PC-9 (cell line): ENCODE measurements around the gene MAPT. TPM values are rescaled to one million over a fixed set of nuclear protein-coding genes. Genes with fewer than 3 reads are reported as not detected.
"Not testable (repeated sequence)": the region's sequence is repeated elsewhere in the genome, so short reads cannot be mapped to it uniquely, and the experiment has no call there.

Experiments
- BruUV-seq: library from RNA; stranded (reverse); fragments of 400-500 nt; replicated peaks from 2 replicates; lab custom pipeline; 2021; lab: Mats Ljungman, UMichigan
- CTCF ChIA-PET: fragments of 300-600 bp; sonication (Branson Sonifier 250); formaldehyde crosslinking; loops from one replicate; lab custom pipeline; 2022; ENCODE audit warnings: antibody characterized with exemption; lab: Charles Lee
- POLR2A ChIA-PET: fragments of 300-600 bp; sonication (Branson Sonifier 250); formaldehyde crosslinking; loops from one replicate; lab custom pipeline; 2022; ENCODE audit warnings: antibody characterized with exemption; ENCODE audit not compliant: unreplicated experiment; lab: Charles Lee
- DNase-seq, 2 experiments: peaks; one replicate each; pipeline versions ENCODE4 v3.0.0 to v3.0.0-alpha.2; 2015 to 2022; ENCODE audit warnings: mixed read lengths in 1 of 2
- H2AFZ ChIP-seq: fragments of 200-600 bp; sonication (generic); 2 replicates; pipeline ENCODE4 v1.8.1; 2017; ENCODE audit warnings: antibody characterized with exemption
- H3F3A ChIP-seq: fragments of 200-600 bp; sonication (generic); 2 replicates; pipeline ENCODE4 v1.8.1; 2017; ENCODE audit warnings: antibody characterized with exemption, mild to moderate bottlenecking, low read depth; ENCODE audit not compliant: insufficient read depth
- H3K27ac ChIP-seq: fragments of 200-600 bp; sonication (generic); 2 replicates; pipeline ENCODE4 v1.6.1; 2016; ENCODE audit warnings: mixed run types
- H3K27me3 ChIP-seq: fragments of 200-600 bp; sonication (generic); 2 replicates; pipeline ENCODE4 v1.6.1; 2016; ENCODE audit warnings: low read depth, mixed run types; ENCODE audit not compliant: insufficient read depth
- H3K36me3 ChIP-seq: fragments of 200-600 bp; sonication (generic); 2 replicates; pipeline ENCODE4 v1.6.1; 2016; ENCODE audit warnings: low read depth, mixed run types
- H3K4me1 ChIP-seq: fragments of 200-600 bp; sonication (generic); replicated peaks from 2 replicates; pipeline ENCODE4 v1.6.1; 2016; ENCODE audit warnings: mixed run types; ENCODE audit not compliant: insufficient read depth
- H3K4me2 ChIP-seq: fragments of 200-600 bp; sonication (generic); 2 replicates; pipeline ENCODE4 v1.6.1; 2017; ENCODE audit warnings: mixed run types
- H3K4me3 ChIP-seq: fragments of 200-600 bp; sonication (generic); 2 replicates; pipeline ENCODE4 v1.6.1; 2016; ENCODE audit warnings: mixed run types
- H3K79me2 ChIP-seq: fragments of 200-600 bp; sonication (generic); 2 replicates; pipeline ENCODE4 v1.6.1; 2017; ENCODE audit warnings: low read depth, mixed run types
- H3K9me2 ChIP-seq: fragments of 200-600 bp; sonication (generic); 2 replicates; pipeline ENCODE4 v1.8.1; 2017; ENCODE audit warnings: mild to moderate bottlenecking; ENCODE audit not compliant: insufficient read depth
- H3K9me3 ChIP-seq: fragments of 200-600 bp; sonication (generic); 2 replicates; pipeline ENCODE4 v1.8.1; 2016; ENCODE audit warnings: low read depth; ENCODE audit not compliant: insufficient read depth
- H4K20me1 ChIP-seq: fragments of 200-600 bp; sonication (generic); 2 replicates; pipeline ENCODE4 v1.8.1; 2017; ENCODE audit not compliant: insufficient read depth
- EZH2 ChIP-seq: fragments of 200-600 bp; sonication (generic); IDR thresholded peaks from 2 replicates; pipeline ENCODE4 v1.8.0; 2017; ENCODE audit warnings: antibody characterized with exemption, low read depth
- intact Hi-C: fragments of 100-400 bp; cut with micrococcal nuclease; formaldehyde crosslinking; loops from one replicate; pipeline ENCODE4 v1.10.0; 2022; ENCODE audit not compliant: unreplicated experiment
- total RNA-seq: library from RNA; stranded (reverse); gene quantifications from 2 replicates; pipeline ENCODE4 v1.2.3, GENCODE V29; 2021
- TF ChIP-seq, protein P1 (sequence below): fragments of 200-600 bp; sonication (generic); conservative IDR thresholded peaks from 2 replicates; pipeline ENCODE4 v1.6.1; 2017; ENCODE audit warnings: mixed run types, antibody characterized with exemption, mild to moderate bottlenecking, moderate library complexity

The MAPT gene
- total RNA-seq, 1 experiment from 2014 or later: 0.85 TPM

DNA sequence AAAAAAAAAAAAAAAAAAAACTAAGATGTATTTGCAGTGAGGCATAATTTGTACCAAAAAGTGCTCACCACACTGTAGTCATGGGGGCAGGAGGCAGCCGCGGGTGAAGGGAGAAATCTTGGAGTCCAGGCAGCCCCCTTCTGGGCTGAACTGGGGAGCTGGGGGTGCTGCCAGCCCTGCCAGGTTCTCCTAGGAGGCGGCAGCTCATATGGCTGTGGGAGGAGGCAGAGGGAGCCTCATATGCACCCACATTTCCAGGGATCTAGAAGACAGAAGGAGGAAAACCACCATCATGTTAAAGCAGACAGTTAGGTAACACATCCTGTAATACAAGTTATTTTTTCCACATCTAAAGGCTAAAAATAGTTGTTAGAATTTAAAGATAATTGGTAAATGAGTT lies 16.3 kb downstream of the MAPT start:
- Histone ChIP-seq H3K9me2 (no peaks in the 10 kb centered on the region), H3K27ac (no peak overlapping the region), H4K20me1 (no peaks in the 10 kb centered on the region), H3K4me2 (no peak overlapping the region), H3K36me3 (no peaks in the 10 kb centered on the region), H3K4me3 (no peak overlapping the region), H2AFZ (no peak overlapping the region), H3K79me2 (no peaks in the 10 kb centered on the region), H3K4me1 (no peaks in the 10 kb centered on the region), H3F3A (no peaks in the 10 kb centered on the region), H3K9me3 (peaks cover 6% of the 10 kb centered on the region; the same call in 1 of the 2 replicates), H3K27me3 (peaks cover 79% of the 10 kb centered on the region)
- CTCF ChIA-PET: interaction anchor here (0.6 kb wide), 1 partner anchor 189 kb away, joined by 10 read pairs; no protein-coding TSS in a partner anchor
- intact Hi-C loops: no loop called here
- DNase-seq: no peak
- no peak for TF ChIP-seq EZH2
- TF ChIP-seq, protein P1, sequence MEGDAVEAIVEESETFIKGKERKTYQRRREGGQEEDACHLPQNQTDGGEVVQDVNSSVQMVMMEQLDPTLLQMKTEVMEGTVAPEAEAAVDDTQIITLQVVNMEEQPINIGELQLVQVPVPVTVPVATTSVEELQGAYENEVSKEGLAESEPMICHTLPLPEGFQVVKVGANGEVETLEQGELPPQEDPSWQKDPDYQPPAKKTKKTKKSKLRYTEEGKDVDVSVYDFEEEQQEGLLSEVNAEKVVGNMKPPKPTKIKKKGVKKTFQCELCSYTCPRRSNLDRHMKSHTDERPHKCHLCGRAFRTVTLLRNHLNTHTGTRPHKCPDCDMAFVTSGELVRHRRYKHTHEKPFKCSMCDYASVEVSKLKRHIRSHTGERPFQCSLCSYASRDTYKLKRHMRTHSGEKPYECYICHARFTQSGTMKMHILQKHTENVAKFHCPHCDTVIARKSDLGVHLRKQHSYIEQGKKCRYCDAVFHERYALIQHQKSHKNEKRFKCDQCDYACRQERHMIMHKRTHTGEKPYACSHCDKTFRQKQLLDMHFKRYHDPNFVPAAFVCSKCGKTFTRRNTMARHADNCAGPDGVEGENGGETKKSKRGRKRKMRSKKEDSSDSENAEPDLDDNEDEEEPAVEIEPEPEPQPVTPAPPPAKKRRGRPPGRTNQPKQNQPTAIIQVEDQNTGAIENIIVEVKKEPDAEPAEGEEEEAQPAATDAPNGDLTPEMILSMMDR: no peak
- no TSS peak for BruUV-seq
- POLR2A ChIA-PET: no interaction called here

DNA sequence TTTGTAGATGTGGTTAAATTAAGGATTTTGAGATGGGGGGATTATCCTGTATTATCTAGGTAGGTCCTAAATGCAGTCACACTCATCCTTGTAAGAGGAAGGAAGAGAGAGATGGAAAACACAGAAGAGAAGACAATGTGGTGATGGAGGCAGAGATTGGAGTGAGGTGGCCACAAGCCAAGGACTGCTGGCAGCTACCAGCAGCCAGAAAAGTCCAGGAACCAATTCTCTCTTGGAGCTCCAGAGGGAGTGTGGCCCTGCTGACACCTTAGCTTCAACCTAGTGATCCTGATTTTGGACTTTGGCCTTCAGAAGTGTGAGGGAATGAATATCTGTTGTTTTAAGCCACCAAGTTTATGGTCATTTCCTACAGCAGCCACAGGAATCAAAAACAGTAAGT lies 18.0 kb downstream of the MAPT start:
- no peak for TF ChIP-seq EZH2
- TF ChIP-seq, protein P1: no peak
- H3K36me3 ChIP-seq: no peaks in the 10 kb centered on the region
- no peaks in the 10 kb centered on the region for H3K9me2 ChIP-seq
- BruUV-seq: no TSS peak
- H3K9me3 ChIP-seq: peaks cover 6% of the 10 kb centered on the region; the same call in 1 of the 2 replicates
- H3K4me1 ChIP-seq: no peaks in the 10 kb centered on the region
- H2AFZ ChIP-seq: no peak overlapping the region
- H3F3A ChIP-seq: no peaks in the 10 kb centered on the region
- no peak for DNase-seq
- H3K27me3 ChIP-seq: peaks cover 79% of the 10 kb centered on the region
- no peak overlapping the region for H3K4me2 ChIP-seq
- ChIA-PET CTCF (no interaction called here), POLR2A (interaction anchor here (0.7 kb wide), 1 partner anchor 11 kb away, joined by 9 read pairs; no protein-coding TSS in a partner anchor)
- no peaks in the 10 kb centered on the region for H4K20me1 ChIP-seq
- H3K79me2 ChIP-seq: no peaks in the 10 kb centered on the region
- no peak overlapping the region for H3K27ac ChIP-seq
- intact Hi-C loops: no loop called here
- H3K4me3 ChIP-seq: no peak overlapping the region

DNA sequence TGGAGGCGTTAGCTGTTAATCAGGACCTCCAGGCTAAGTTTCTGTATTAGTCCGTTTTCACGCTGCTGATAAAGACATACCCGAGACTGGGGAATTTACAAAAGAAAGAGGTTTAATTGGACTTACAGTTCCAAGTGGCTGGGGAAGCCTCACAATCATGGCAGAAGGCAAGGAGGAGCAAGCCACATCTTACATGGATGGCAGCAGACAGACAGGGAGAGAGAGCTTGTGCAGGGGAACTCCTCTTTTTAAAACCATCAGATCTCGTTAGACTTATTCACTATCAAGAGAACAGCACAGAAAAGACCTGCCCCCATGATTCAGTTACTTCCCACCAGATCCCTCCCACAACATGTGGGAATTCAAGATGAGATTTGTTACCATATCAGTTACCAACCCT lies 18.7 kb downstream of the MAPT start:
- DNase-seq, H3K9me2 ChIP-seq, intact Hi-C loops, BruUV-seq, H3K27ac ChIP-seq, H3F3A ChIP-seq, H3K4me2 ChIP-seq, H3K79me2 ChIP-seq, H3K4me1 ChIP-seq, CTCF ChIA-PET, H3K36me3 ChIP-seq, H3K4me3 ChIP-seq, H3K9me3 ChIP-seq, H2AFZ ChIP-seq, H4K20me1 ChIP-seq: not testable (repeated sequence)
- POLR2A ChIA-PET: interaction anchor here (0.7 kb wide), 1 partner anchor 12 kb away, joined by 9 read pairs; no protein-coding TSS in a partner anchor
- peaks cover 79% of the 10 kb centered on the region for H3K27me3 ChIP-seq
